ENCODE data around the gene UCN3. TPM values are rescaled to one million over a fixed set of nuclear protein-coding genes. Genes with fewer than 3 reads are reported as not detected.

The UCN3 gene
- total RNA-seq (not detected), total RNA-seq (0 reads per million in 2 donors)

GRCh38 chr10:5364890-5365338 is at the start of gene UCN3:
Gene UCN3, plus strand, starts transcription at chr10:5364966. Its CDS starts 8,755 bp downstream, at chr10:5373721.
- Mint-ChIP-seq H3K4me1 (no peaks in the 10 kb centered on the region), H3K36me3 (ENCODE audit: low read depth) (no peaks in the 10 kb centered on the region), H3K27ac (peak within 1 kb of the TSS; percentile 12), H3K27me3 (peaks cover 51% of the 10 kb centered on the region), H3K4me3 (no peak within 1 kb of the TSS)
- no peaks in the 10 kb centered on the region for H3K9me3 ChIP-seq (ENCODE audit: control insufficient read depth, low read length, poor library complexity, severe bottlenecking)
- ATAC-seq (no peak), DNase-seq (no peak)

- Mint-ChIP-seq H3K4me3 (peak overlapping the region; percentile 68), H3K4me1 (peaks cover 27% of the 10 kb centered on the region), H3K27me3 (no peaks in the 10 kb centered on the region), H3K36me3 (ENCODE audit: low read depth) (no peaks in the 10 kb centered on the region), H3K27ac (peak overlapping the region; percentile 67)
- H3K9me3 ChIP-seq (ENCODE audit: control insufficient read depth, low read length, poor library complexity, severe bottlenecking): no peaks in the 10 kb centered on the region
- peak; percentile 85 for ATAC-seq
- DNase-seq: peak in 1 of 3 donors; percentile 20
Observed at GRCh38 chr10:5317547-5318107, 47.1 kb upstream of the UCN3 start.

GRCh38 chr10:5318148-5318547 is 46.6 kb upstream of the UCN3 start:
- H3K27ac Mint-ChIP-seq: peak overlapping the region; percentile 67
- H3K36me3 Mint-ChIP-seq (ENCODE audit: low read depth): no peaks in the 10 kb centered on the region
- no peaks in the 10 kb centered on the region for H3K9me3 ChIP-seq (ENCODE audit: control insufficient read depth, low read length, poor library complexity, severe bottlenecking)
- H3K4me3 Mint-ChIP-seq: peak overlapping the region; percentile 68
- ATAC-seq (no peak), DNase-seq (no peak)
- peaks cover 27% of the 10 kb centered on the region for H3K4me1 Mint-ChIP-seq
- no peaks in the 10 kb centered on the region for H3K27me3 Mint-ChIP-seq

DNA sequence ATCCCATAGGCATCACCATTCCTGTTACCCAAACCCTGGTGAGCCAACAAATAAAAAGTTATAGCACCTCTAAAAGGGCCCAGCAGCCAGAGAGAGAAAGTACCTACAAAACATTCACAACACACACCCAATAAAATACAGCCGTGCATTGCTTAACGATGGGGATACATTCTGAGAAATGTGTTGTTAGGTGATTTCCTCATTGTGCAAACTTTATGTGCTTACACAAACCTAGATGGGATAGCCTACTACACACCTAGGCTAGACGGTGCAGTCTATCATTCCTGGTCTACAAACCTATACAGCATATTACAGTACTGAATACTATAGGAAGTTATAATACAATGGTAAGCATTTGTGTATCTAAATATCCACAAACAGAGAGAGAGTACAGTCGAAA is 44.9 kb upstream of the UCN3 start:
- no peaks in the 10 kb centered on the region for H3K36me3 Mint-ChIP-seq (ENCODE audit: low read depth)
- H3K4me3 Mint-ChIP-seq: no peak overlapping the region
- H3K9me3 ChIP-seq (ENCODE audit: control insufficient read depth, low read length, poor library complexity, severe bottlenecking): no peaks in the 10 kb centered on the region
- ATAC-seq: no peak
- H3K27me3 Mint-ChIP-seq: no peaks in the 10 kb centered on the region
- H3K27ac Mint-ChIP-seq: no peak overlapping the region
- H3K4me1 Mint-ChIP-seq: peaks cover 22% of the 10 kb centered on the region
- DNase-seq: no peak

DNA sequence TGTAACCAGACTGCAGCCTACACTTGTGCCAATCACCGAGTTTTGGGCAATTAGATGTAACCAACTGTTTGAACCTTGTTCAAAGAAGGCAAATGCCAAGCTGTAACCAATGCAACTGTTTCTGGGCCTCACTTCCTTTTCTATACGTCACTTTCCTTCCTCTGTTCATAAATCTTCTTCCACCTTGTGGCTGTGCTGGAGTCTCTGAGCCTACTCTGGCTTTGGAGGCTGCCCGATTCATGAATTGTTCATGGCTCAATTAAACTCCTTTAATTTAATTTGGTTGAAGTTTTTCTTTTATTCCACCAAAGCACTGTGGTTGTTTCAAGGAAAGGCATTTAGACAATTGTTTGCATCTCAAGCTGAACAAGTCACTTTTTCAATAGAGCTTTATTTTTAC is 43.5 kb upstream of the UCN3 start:
- Mint-ChIP-seq H3K4me1 (peaks cover 23% of the 10 kb centered on the region), H3K36me3 (ENCODE audit: low read depth) (no peaks in the 10 kb centered on the region)

DNA sequence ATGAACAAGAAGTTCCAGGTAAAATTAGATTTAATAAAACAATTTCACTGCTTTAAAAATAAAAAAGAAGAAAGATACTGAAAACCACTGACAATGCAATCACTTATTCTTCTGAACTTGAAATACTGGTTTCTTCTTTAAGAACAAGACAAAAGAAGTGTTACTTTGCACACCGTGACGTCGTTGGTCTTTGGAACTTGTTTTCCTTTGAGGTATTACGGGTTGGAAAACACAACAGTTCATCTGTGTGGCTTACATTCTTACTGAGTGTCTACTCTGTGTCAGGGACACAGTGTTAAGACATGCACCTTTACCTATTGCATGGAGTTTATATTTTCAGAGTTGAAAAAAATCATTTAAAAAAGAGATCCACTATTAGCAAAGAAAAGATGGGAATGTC is 41.3 kb upstream of the UCN3 start:
- Mint-ChIP-seq H3K4me1 (peaks cover 7% of the 10 kb centered on the region), H3K36me3 (ENCODE audit: low read depth) (no peaks in the 10 kb centered on the region), H3K27ac (no peak overlapping the region), H3K27me3 (no peaks in the 10 kb centered on the region), H3K4me3 (no peak overlapping the region)
- ATAC-seq (no peak), DNase-seq (no peak)
- no peaks in the 10 kb centered on the region for H3K9me3 ChIP-seq (ENCODE audit: control insufficient read depth, low read length, poor library complexity, severe bottlenecking)

More for the DNA sequence above, 43.5 kb upstream of the UCN3 start:
- Mint-ChIP-seq H3K4me3 (no peak overlapping the region), H3K27ac (no peak overlapping the region), H3K27me3 (no peaks in the 10 kb centered on the region)
- no peak for DNase-seq
- H3K9me3 ChIP-seq (ENCODE audit: control insufficient read depth, low read length, poor library complexity, severe bottlenecking): no peaks in the 10 kb centered on the region
- ATAC-seq: no peak

DNA sequence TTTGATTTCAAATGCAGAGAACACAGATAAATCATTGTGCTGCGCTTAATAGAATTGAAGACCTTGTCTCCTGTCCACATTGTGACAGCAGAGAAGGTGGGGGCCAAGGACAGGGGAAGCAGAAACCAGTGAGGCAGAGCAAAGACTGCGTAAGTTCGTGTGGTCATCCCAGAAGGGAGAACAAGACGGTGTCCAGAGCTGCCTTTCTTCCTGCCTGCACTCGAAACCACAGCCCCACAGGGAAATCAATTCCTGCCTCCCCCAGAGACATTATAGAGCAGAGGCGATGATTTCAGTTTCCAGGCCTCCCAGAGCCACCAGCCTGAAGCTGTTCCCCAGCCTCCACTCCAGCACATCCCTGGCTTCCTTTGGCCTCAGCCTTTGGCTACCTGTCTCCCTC is 39.7 kb upstream of the UCN3 start:
- Mint-ChIP-seq H3K27me3 (peaks cover 4% of the 10 kb centered on the region), H3K27ac (no peak overlapping the region), H3K36me3 (ENCODE audit: low read depth) (peaks cover 2% of the 10 kb centered on the region), H3K4me3 (no peak overlapping the region), H3K4me1 (peaks cover 3% of the 10 kb centered on the region)
- H3K9me3 ChIP-seq (ENCODE audit: control insufficient read depth, low read length, poor library complexity, severe bottlenecking): no peaks in the 10 kb centered on the region
- DNase-seq: no peak
- no peak for ATAC-seq

DNA sequence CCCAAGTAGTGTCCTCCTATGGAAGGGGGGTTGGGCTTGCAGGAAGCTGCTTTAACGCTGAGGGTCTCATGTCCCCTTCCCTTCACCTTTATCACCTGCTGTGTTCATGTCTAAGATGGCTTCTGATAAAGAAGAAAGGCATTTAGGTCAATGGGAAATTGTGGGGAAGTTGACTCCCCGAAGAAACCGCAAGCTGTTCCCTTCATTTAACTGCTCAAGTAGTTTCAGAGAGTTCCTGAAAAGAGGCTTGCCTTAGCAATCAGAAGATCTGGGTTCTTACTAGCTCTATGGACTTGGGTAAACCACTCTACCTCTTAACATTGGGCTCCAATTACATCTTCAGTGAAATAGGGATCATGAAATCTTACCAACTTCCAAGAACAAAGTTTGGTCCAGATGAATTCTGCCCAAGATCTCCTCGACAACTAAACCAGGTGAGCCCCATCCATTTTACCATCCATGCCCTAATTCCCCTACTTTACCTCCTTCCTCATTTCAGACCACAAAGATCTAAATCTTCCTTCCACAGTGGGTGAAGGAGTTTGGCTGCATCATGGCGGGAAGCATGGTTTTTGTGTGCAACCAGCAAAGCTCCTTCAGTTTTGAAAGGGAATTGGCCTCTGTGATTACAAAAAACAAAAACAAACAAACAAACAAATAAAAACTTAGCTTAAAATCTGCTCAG is 30.4 kb upstream of the UCN3 start:
- H3K4me1 Mint-ChIP-seq: peaks cover 4% of the 10 kb centered on the region
- H3K36me3 Mint-ChIP-seq (ENCODE audit: low read depth): peaks cover 2% of the 10 kb centered on the region
- no peaks in the 10 kb centered on the region for H3K9me3 ChIP-seq (ENCODE audit: control insufficient read depth, low read length, poor library complexity, severe bottlenecking)
- DNase-seq: no peak
- peaks cover 7% of the 10 kb centered on the region for H3K27me3 Mint-ChIP-seq
- no peak overlapping the region for H3K4me3 Mint-ChIP-seq
- ATAC-seq: no peak
- H3K27ac Mint-ChIP-seq: no peak overlapping the region

DNA sequence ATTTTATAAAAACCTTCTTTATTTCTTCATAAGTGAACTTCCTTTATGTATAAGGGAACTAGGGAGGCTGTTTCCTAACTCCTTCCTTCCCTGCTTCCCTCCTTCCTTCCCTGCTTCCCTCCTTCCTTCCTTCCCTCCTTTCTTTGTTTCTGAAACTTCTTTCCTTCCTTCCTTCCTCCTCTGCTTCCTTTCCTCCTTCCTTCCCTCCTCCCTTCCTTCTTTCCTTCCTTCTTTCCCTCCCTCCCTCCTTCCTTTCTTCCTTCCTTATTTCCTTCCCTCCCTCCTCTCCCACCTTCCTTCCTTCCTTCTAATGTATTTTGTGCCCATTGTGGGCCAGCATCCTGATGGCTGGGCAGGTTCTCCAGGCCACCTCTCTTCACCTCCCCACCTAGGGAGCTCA is 26.8 kb upstream of the UCN3 start:
- H3K36me3 Mint-ChIP-seq (ENCODE audit: low read depth): no peaks in the 10 kb centered on the region
- H3K27ac Mint-ChIP-seq: no peak overlapping the region
- no peaks in the 10 kb centered on the region for H3K27me3 Mint-ChIP-seq
- ATAC-seq (no peak), DNase-seq (no peak)
- no peak overlapping the region for H3K4me3 Mint-ChIP-seq
- no peaks in the 10 kb centered on the region for H3K9me3 ChIP-seq (ENCODE audit: control insufficient read depth, low read length, poor library complexity, severe bottlenecking)
- peaks cover 4% of the 10 kb centered on the region for H3K4me1 Mint-ChIP-seq

DNA sequence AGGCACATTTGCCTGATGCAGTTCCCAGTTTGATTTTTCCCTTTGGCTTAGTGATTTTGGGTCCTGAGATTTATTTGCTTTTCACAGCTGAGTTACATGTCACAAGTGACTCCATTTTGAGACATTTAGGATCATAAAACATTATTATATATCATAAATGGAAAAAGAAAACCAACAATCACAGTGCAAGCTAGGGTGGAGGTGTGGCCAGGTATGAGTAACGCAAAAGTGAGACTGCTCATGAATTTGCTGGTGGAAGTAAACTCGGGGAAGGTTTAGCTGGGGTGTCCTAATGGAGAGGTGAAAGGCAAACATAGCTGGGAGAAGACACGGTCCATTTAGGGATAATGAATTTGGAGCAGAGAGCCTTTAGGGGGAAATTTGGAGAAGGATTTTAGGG is 21.7 kb upstream of the UCN3 start:
- peaks cover 7% of the 10 kb centered on the region for H3K27me3 Mint-ChIP-seq
- no peaks in the 10 kb centered on the region for H3K36me3 Mint-ChIP-seq (ENCODE audit: low read depth)
- no peak overlapping the region for H3K4me3 Mint-ChIP-seq
- peak overlapping the region; percentile 60 for H3K27ac Mint-ChIP-seq
- H3K9me3 ChIP-seq (ENCODE audit: control insufficient read depth, low read length, poor library complexity, severe bottlenecking): no peaks in the 10 kb centered on the region
- no peak for DNase-seq
- ATAC-seq: no peak
- H3K4me1 Mint-ChIP-seq: peaks cover 5% of the 10 kb centered on the region

- Mint-ChIP-seq H3K27me3 (peaks cover 8% of the 10 kb centered on the region), H3K4me1 (peaks cover 5% of the 10 kb centered on the region), H3K36me3 (ENCODE audit: low read depth) (no peaks in the 10 kb centered on the region), H3K4me3 (no peak overlapping the region), H3K27ac (no peak overlapping the region)
- DNase-seq (no peak), ATAC-seq (no peak)
- no peaks in the 10 kb centered on the region for H3K9me3 ChIP-seq (ENCODE audit: control insufficient read depth, low read length, poor library complexity, severe bottlenecking)
Observed at GRCh38 chr10:5343561-5343960, 21.2 kb upstream of the UCN3 start.

- Mint-ChIP-seq H3K27ac (no peak overlapping the region), H3K27me3 (peaks cover 8% of the 10 kb centered on the region)
Observed at GRCh38 chr10:5343979-5344378, 20.8 kb upstream of the UCN3 start.

DNA sequence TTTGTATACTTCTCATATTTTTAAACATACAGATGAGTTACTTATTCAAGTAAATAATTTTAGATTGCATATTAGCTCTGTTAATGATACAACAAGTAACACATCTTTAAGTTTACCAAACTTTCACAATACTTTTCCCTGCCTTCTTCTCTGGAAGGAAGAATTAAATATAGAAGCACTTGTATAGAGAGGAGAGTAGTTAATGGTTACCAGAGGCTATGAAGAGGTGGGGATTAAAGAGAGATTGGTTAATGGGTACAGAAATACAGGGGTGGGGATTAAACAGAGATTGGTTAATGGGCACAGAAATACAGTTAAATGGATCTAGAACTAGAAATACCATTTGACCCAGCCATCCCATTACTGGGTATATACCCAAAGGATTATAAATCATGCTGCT is 20.0 kb upstream of the UCN3 start:
- peaks cover 8% of the 10 kb centered on the region for H3K27me3 Mint-ChIP-seq
- ATAC-seq (no peak), DNase-seq (no peak)
- no peaks in the 10 kb centered on the region for H3K36me3 Mint-ChIP-seq (ENCODE audit: low read depth)
- no peaks in the 10 kb centered on the region for H3K9me3 ChIP-seq (ENCODE audit: control insufficient read depth, low read length, poor library complexity, severe bottlenecking)
- H3K4me1 Mint-ChIP-seq: peaks cover 5% of the 10 kb centered on the region
- no peak overlapping the region for H3K4me3 Mint-ChIP-seq
- no peak overlapping the region for H3K27ac Mint-ChIP-seq

More at GRCh38 chr10:5343979-5344378, 20.8 kb upstream of the UCN3 start:
- DNase-seq: no peak
- Mint-ChIP-seq H3K4me3 (no peak overlapping the region), H3K4me1 (peaks cover 5% of the 10 kb centered on the region), H3K36me3 (ENCODE audit: low read depth) (no peaks in the 10 kb centered on the region)
- no peak for ATAC-seq
- H3K9me3 ChIP-seq (ENCODE audit: control insufficient read depth, low read length, poor library complexity, severe bottlenecking): no peaks in the 10 kb centered on the region

- no peak overlapping the region for H3K4me3 Mint-ChIP-seq
- ATAC-seq (no peak), DNase-seq (no peak)
- H3K27ac Mint-ChIP-seq: no peak overlapping the region
- H3K27me3 Mint-ChIP-seq: peaks cover 17% of the 10 kb centered on the region
- H3K9me3 ChIP-seq (ENCODE audit: control insufficient read depth, low read length, poor library complexity, severe bottlenecking): no peaks in the 10 kb centered on the region
- H3K4me1 Mint-ChIP-seq: peaks cover 5% of the 10 kb centered on the region
- no peaks in the 10 kb centered on the region for H3K36me3 Mint-ChIP-seq (ENCODE audit: low read depth)
Observed at GRCh38 chr10:5346881-5347280, 17.9 kb upstream of the UCN3 start.

All from T-helper 17 cell (primary cell).